Activated gamma-delta T cell (primary cell): ENCODE data around the gene NTM.
"Not testable (repeated sequence)": the region's sequence is repeated elsewhere in the genome, so short reads cannot be mapped to it uniquely, and the experiment has no call there.

Experiments used
- DNase-seq: peaks from one replicate; lab custom pipeline; 2025; lab: John Stamatoyannopoulos, UW

NTM gene

GRCh38 chr11:132349811-132350733 lies 979.7 kb downstream of the NTM start:
- DNase-seq: no peak

GRCh38 chr11:132351050-132351449 lies 980.6 kb downstream of the NTM start:
- no peak for DNase-seq

- no peak for DNase-seq
Observed at GRCh38 chr11:132352497-132352896, 982.1 kb downstream of the NTM start.

- DNase-seq: no peak
Observed at GRCh38 chr11:132353255-132353654, 982.8 kb downstream of the NTM start.

- no peak for DNase-seq
Observed at GRCh38 chr11:132357811-132358572, 987.6 kb downstream of the NTM start.

GRCh38 chr11:132358573-132358953 lies 988.1 kb downstream of the NTM start:
- no peak for DNase-seq

GRCh38 chr11:132361011-132361550 lies 990.7 kb downstream of the NTM start:
- DNase-seq: no peak

- DNase-seq: no peak
Observed at GRCh38 chr11:132365650-132366049, 995.2 kb downstream of the NTM start.

GRCh38 chr11:132367293-132367692 lies 996.9 kb downstream of the NTM start:
- DNase-seq: no peak

- DNase-seq: not testable (repeated sequence)
Observed at GRCh38 chr11:132370114-132370513, 999.7 kb downstream of the NTM start.

- no peak for DNase-seq
Observed at GRCh38 chr11:132373405-132374143, 1003.2 kb downstream of the NTM start.

GRCh38 chr11:132379540-132379939 lies 1009.1 kb downstream of the NTM start:
- no peak for DNase-seq
